AG09309 (cell line): Measurements from ENCODE around the gene PIP5K1C.
A peak's percentile ranks its signal among the peaks of the same experiment; 100 is the strongest.

Experiments
- DNase-seq: peaks from one replicate; pipeline ENCODE4 v3.0.0-alpha.2; 2010; ENCODE audit warnings: low read depth
- H3K4me3 ChIP-seq: 2 replicates; pipeline ENCODE4 v1.5.1; 2011; ENCODE audit warnings: mild to moderate bottlenecking, low read depth, low read length, moderate library complexity; ENCODE audit not compliant: control insufficient read depth
- TF ChIP-seq, protein P1 (sequence below): IDR thresholded peaks from 2 replicates; pipeline ENCODE4 v1.5.1; 2011; ENCODE audit warnings: mild to moderate bottlenecking, low read depth, low read length, inconsistent platforms; ENCODE audit not compliant: insufficient read depth, control insufficient read depth; ENCODE audit errors: missing control alignments

PIP5K1C gene

GRCh38 chr19:3655402-3656072, 44.7 kb downstream of the PIP5K1C start:
- H3K4me3 ChIP-seq = no peak overlapping the region
- TF ChIP-seq, protein P1, sequence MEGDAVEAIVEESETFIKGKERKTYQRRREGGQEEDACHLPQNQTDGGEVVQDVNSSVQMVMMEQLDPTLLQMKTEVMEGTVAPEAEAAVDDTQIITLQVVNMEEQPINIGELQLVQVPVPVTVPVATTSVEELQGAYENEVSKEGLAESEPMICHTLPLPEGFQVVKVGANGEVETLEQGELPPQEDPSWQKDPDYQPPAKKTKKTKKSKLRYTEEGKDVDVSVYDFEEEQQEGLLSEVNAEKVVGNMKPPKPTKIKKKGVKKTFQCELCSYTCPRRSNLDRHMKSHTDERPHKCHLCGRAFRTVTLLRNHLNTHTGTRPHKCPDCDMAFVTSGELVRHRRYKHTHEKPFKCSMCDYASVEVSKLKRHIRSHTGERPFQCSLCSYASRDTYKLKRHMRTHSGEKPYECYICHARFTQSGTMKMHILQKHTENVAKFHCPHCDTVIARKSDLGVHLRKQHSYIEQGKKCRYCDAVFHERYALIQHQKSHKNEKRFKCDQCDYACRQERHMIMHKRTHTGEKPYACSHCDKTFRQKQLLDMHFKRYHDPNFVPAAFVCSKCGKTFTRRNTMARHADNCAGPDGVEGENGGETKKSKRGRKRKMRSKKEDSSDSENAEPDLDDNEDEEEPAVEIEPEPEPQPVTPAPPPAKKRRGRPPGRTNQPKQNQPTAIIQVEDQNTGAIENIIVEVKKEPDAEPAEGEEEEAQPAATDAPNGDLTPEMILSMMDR = no peak
- peak; percentile 71 for DNase-seq

GRCh38 chr19:3653865-3654513, 46.3 kb downstream of the PIP5K1C start:
- H3K4me3 ChIP-seq = no peak overlapping the region
- DNase-seq = no peak
- TF ChIP-seq, protein P1 = peak; percentile 22

- TF ChIP-seq, protein P1 = no peak
- DNase-seq = no peak
- no peak overlapping the region for H3K4me3 ChIP-seq
Observed at GRCh38 chr19:3653081-3653795, 47.0 kb downstream of the PIP5K1C start.

DNA sequence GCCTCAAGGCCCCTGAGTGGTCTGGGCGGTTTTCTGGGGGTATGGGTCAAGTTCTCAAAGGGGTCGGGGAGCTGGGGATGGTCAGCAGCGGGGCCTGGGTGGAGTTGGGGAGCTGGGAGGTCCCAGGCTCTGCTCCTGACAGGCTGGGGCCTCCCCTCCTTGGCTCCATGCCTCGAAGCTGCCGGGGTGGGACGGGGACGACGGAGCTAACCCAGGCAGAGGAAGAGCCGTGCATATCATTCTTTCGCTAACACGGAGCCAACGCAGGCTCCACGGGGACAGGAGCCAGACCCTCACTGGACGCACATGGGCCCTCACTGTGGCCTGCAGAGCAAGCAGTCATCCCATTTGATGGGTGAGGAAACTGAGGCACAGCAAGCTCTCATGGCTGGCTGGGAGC, 47.8 kb downstream of the PIP5K1C start:
- TF ChIP-seq, protein P1 = no peak
- H3K4me3 ChIP-seq = no peak overlapping the region
- no peak for DNase-seq

GRCh38 chr19:3651684-3652083, 48.6 kb downstream of the PIP5K1C start:
- H3K4me3 ChIP-seq = no peak overlapping the region
- no peak for DNase-seq
- TF ChIP-seq, protein P1 = no peak

DNA sequence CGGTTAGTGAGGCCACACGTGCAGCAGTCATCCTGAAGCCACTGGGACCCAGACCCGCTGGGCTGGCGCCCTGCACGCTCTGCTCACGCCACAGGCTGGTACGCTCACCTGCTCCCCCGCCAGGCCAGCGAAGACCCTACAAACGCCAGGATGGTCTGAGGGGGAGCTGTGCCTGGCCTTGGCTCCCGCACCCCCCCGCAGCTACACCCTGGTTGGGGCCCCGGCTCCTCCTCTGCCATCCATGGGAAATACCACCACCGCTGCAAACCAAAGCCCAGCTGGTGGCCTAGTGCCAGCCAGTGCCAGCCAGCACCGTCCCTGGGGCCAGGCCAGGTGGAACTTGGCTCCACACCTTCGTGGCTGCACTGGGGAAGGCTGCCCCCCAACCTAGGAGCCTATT, 50.4 kb downstream of the PIP5K1C start:
- no peak overlapping the region for H3K4me3 ChIP-seq
- TF ChIP-seq, protein P1 = no peak

More for the DNA sequence above, 50.4 kb downstream of the PIP5K1C start:
- no peak for DNase-seq
